LNCAP (cell line): Measurements from ENCODE around the gene KIF17.

Source experiments
- TF ChIP-seq, protein P1 (sequence below): fragments of 450-650 bp; IDR thresholded peaks from 2 replicates; pipeline ENCODE4 v1.5.1; 2017; ENCODE audit warnings: mild to moderate bottlenecking

The KIF17 gene

GRCh38 chr1:20740781-20741180, 23.0 kb upstream of the KIF17 start:
- TF ChIP-seq, protein P1, sequence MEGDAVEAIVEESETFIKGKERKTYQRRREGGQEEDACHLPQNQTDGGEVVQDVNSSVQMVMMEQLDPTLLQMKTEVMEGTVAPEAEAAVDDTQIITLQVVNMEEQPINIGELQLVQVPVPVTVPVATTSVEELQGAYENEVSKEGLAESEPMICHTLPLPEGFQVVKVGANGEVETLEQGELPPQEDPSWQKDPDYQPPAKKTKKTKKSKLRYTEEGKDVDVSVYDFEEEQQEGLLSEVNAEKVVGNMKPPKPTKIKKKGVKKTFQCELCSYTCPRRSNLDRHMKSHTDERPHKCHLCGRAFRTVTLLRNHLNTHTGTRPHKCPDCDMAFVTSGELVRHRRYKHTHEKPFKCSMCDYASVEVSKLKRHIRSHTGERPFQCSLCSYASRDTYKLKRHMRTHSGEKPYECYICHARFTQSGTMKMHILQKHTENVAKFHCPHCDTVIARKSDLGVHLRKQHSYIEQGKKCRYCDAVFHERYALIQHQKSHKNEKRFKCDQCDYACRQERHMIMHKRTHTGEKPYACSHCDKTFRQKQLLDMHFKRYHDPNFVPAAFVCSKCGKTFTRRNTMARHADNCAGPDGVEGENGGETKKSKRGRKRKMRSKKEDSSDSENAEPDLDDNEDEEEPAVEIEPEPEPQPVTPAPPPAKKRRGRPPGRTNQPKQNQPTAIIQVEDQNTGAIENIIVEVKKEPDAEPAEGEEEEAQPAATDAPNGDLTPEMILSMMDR = no peak

- TF ChIP-seq, protein P1 = no peak
Observed at GRCh38 chr1:20739225-20739624, 21.4 kb upstream of the KIF17 start.

DNA sequence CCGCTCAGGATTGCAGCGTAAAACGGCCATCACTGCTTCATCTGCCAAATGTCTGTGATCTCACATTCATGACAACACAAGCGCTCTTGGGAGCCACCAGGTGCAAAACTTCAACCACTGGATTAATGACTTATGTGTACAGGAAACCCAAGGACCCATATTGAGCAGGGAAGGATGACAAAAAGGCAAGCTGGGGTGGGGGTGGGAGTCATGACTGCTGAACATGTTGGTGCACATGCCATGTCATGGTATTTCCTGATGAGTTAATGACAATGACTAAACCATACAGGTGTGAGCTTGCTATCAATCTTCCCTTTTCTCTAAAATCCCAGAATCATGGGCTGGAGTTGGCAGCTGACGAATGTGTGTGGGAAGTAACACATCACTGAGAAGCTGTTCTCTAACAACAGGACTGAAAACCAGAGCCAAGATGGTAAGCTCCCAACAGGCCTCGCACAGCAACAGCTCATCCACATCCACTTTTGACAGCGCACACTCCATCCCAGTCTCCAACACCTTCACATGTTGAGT, 17.8 kb upstream of the KIF17 start:
- TF ChIP-seq, protein P1 = no peak

DNA sequence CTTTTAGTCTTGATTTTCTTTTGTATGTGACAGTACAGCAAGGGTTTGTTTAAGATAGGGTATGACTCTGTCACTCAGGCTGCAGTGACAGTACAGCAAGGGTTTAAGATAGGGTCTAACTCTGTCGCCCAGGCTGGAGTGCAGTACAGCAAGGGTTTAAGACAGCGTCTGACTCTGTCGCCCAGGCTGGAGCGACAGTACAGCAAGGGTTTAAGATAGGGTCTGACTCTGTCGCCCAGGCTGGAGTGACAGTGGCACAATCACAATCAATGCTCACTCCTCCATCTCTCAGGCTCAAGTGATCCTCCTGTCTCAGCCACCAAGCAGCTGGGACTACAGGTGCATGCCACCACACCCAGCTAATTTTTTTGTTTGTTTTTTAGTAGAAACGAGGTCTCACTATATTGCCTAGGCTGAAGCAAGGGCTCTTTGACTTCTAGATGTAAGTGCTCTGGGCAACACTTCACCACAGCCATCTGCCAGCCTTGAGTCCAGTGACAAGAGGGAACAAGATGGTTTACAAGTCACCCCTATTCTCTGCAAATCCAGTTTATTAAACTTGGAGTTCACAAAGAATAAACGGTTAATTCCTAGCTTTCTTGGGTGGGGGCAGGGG, 15.7 kb upstream of the KIF17 start:
- TF ChIP-seq, protein P1 = no peak

- TF ChIP-seq, protein P1 = no peak
Observed at GRCh38 chr1:20732588-20733359, 15.0 kb upstream of the KIF17 start, which contains the start of gene SH2D5. Gene SH2D5, minus strand, starts transcription at chr1:20732703. Its CDS starts 4,659 bp downstream, at chr1:20728044.

- TF ChIP-seq, protein P1 = no peak
Observed at GRCh38 chr1:20732071-20732587, 14.3 kb upstream of the KIF17 start.

- TF ChIP-seq, protein P1 = no peak
Observed at GRCh38 chr1:20731057-20731991, 13.5 kb upstream of the KIF17 start.
